Measurements from ENCODE around the gene GSTO2.

GSTO2 gene

GRCh38 chr10:104321226-104321625 is 52.2 kb downstream of the GSTO2 start:
- Histone ChIP-seq H3F3A (ENCODE audit: control insufficient read depth, insufficient read depth) (no peaks in the 10 kb centered on the region), H3K9me2 (replicated peaks; ENCODE audit: control insufficient read depth, low read length) (no peaks in the 10 kb centered on the region), H3K27me3 (ENCODE audit: control insufficient read depth, low read length) (no peaks in the 10 kb centered on the region), H3K27ac (ENCODE audit: low read depth, low read length) (no peak overlapping the region), H3K4me1 (ENCODE audit: control insufficient read depth, low read length) (peaks cover 68% of the 10 kb centered on the region), H3K79me2 (ENCODE audit: control insufficient read depth, low read length) (peaks cover 100% of the 10 kb centered on the region), H3K36me3 (ENCODE audit: control insufficient read depth, low read length) (peaks cover 7% of the 10 kb centered on the region), H3K4me2 (ENCODE audit: low read length) (peak overlapping the region; percentile 47; the same call in 1 of the 2 replicates), H3K4me3 (ENCODE audit: low read length) (no peak overlapping the region), H3K9me3 (ENCODE audit: control insufficient read depth, insufficient read depth, low read length) (no peaks in the 10 kb centered on the region), H4K20me1 (ENCODE audit: control insufficient read depth, insufficient read depth, low read depth, low read length) (peaks cover 45% of the 10 kb centered on the region; the same call in 1 of the 2 replicates)
- TF ChIP-seq EZH2phosphoT487 (IDR thresholded peaks at IDR 0.05; ENCODE audit: borderline replicate concordance, low read length), result no peak
- TF ChIP-seq CTCF (IDR thresholded peaks at IDR 0.05; ENCODE audit: low read depth, low read length, poor library complexity, severe bottlenecking), result no peak

GRCh38 chr10:104321725-104322415 is 52.9 kb downstream of the GSTO2 start:
- Histone ChIP-seq H3K36me3 (ENCODE audit: control insufficient read depth, low read length) (peaks cover 6% of the 10 kb centered on the region; the same call in 1 of the 2 replicates), H3K4me3 (ENCODE audit: low read length) (peak overlapping the region; percentile 26; the same call in 1 of the 2 replicates), H3K4me1 (ENCODE audit: control insufficient read depth, low read length) (peaks cover 68% of the 10 kb centered on the region), H3K79me2 (ENCODE audit: control insufficient read depth, low read length) (peaks cover 100% of the 10 kb centered on the region), H4K20me1 (ENCODE audit: control insufficient read depth, insufficient read depth, low read depth, low read length) (peaks cover 43% of the 10 kb centered on the region; the same call in 1 of the 2 replicates), H3K9me2 (replicated peaks; ENCODE audit: control insufficient read depth, low read length) (no peaks in the 10 kb centered on the region), H3K9me3 (ENCODE audit: control insufficient read depth, insufficient read depth, low read length) (no peaks in the 10 kb centered on the region), H3K27me3 (ENCODE audit: control insufficient read depth, low read length) (no peaks in the 10 kb centered on the region), H3K27ac (ENCODE audit: low read depth, low read length) (no peak overlapping the region), H3F3A (ENCODE audit: control insufficient read depth, insufficient read depth) (no peaks in the 10 kb centered on the region), H3K4me2 (ENCODE audit: low read length) (peak overlapping the region; percentile 47)
- TF ChIP-seq CTCF (IDR thresholded peaks at IDR 0.05; ENCODE audit: low read depth, low read length, poor library complexity, severe bottlenecking), result no peak
- TF ChIP-seq EZH2phosphoT487 (IDR thresholded peaks at IDR 0.05; ENCODE audit: borderline replicate concordance, low read length), result no peak

GRCh38 chr10:104322416-104322782 is 53.4 kb downstream of the GSTO2 start:
- peaks cover 100% of the 10 kb centered on the region for H3K79me2 ChIP-seq (ENCODE audit: control insufficient read depth, low read length)
- H3K9me2 ChIP-seq (replicated peaks; ENCODE audit: control insufficient read depth, low read length), result no peaks in the 10 kb centered on the region
- H3K36me3 ChIP-seq (ENCODE audit: control insufficient read depth, low read length), result peaks cover 6% of the 10 kb centered on the region; the same call in 1 of the 2 replicates
- H4K20me1 ChIP-seq (ENCODE audit: control insufficient read depth, insufficient read depth, low read depth, low read length), result peaks cover 41% of the 10 kb centered on the region; the same call in 1 of the 2 replicates
- peak overlapping the region; percentile 47 for H3K4me2 ChIP-seq (ENCODE audit: low read length)
- H3F3A ChIP-seq (ENCODE audit: control insufficient read depth, insufficient read depth), result no peaks in the 10 kb centered on the region
- TF ChIP-seq CTCF (IDR thresholded peaks at IDR 0.05; ENCODE audit: low read depth, low read length, poor library complexity, severe bottlenecking) (no peak), EZH2phosphoT487 (IDR thresholded peaks at IDR 0.05; ENCODE audit: borderline replicate concordance, low read length) (no peak)
- peaks cover 63% of the 10 kb centered on the region for H3K4me1 ChIP-seq (ENCODE audit: control insufficient read depth, low read length)
- no peaks in the 10 kb centered on the region for H3K9me3 ChIP-seq (ENCODE audit: control insufficient read depth, insufficient read depth, low read length)
- H3K4me3 ChIP-seq (ENCODE audit: low read length), result peak overlapping the region; percentile 26; the same call in 1 of the 2 replicates
- H3K27me3 ChIP-seq (ENCODE audit: control insufficient read depth, low read length), result no peaks in the 10 kb centered on the region
- no peak overlapping the region for H3K27ac ChIP-seq (ENCODE audit: low read depth, low read length)

All from DOHH2 (cell line).